Smooth muscle cell (in vitro differentiated cells): ENCODE results near the gene CAPN10. TPM values are rescaled to one million over a fixed set of nuclear protein-coding genes. Genes with fewer than 3 reads are reported as not detected.

ENCODE experiments used
- DNase-seq: peaks from one replicate; lab custom pipeline; 2025; ENCODE audit not compliant: unreplicated experiment; lab: John Stamatoyannopoulos, UW
- H2AFZ ChIP-seq: fragments of 200-600 bp; sonication (generic); 2 replicates; pipeline ENCODE4 v1.6.0; 2016; ENCODE audit warnings: antibody characterized with exemption, low read depth, mild to moderate bottlenecking
- H3F3A ChIP-seq: fragments of 200-600 bp; sonication (generic); 2 replicates; pipeline ENCODE4 v1.6.0; 2017; ENCODE audit warnings: antibody characterized with exemption, low read depth
- H3K27ac ChIP-seq: fragments of 200-600 bp; sonication (generic); 2 replicates; pipeline ENCODE4 v1.5.1; 2016; ENCODE audit warnings: low read depth, mild to moderate bottlenecking
- H3K27me3 ChIP-seq: fragments of 200-600 bp; sonication (generic); 2 replicates; pipeline ENCODE4 v1.6.1; 2016; ENCODE audit warnings: low read depth, mild to moderate bottlenecking
- H3K36me3 ChIP-seq: fragments of 200-600 bp; sonication (generic); 2 replicates; pipeline ENCODE4 v1.5.1; 2016; ENCODE audit warnings: low read depth
- H3K4me1 ChIP-seq: fragments of 200-600 bp; sonication (generic); 2 replicates; pipeline ENCODE4 v1.5.1; 2016; ENCODE audit warnings: low read depth
- H3K4me2 ChIP-seq: fragments of 200-600 bp; sonication (generic); 2 replicates; pipeline ENCODE4 v1.6.0; 2016; ENCODE audit warnings: mild to moderate bottlenecking
- H3K4me3 ChIP-seq: fragments of 200-600 bp; sonication (generic); 2 replicates; pipeline ENCODE4 v1.5.1; 2016; ENCODE audit warnings: mild to moderate bottlenecking
- H3K79me2 ChIP-seq: fragments of 200-600 bp; sonication (generic); 2 replicates; pipeline ENCODE4 v1.6.0; 2016; ENCODE audit warnings: low read depth, mild to moderate bottlenecking
- H3K9ac ChIP-seq: fragments of 200-600 bp; sonication (generic); 2 replicates; pipeline ENCODE4 v1.6.0; 2016; ENCODE audit warnings: low read depth
- H3K9me3 ChIP-seq: fragments of 200-600 bp; sonication (generic); replicated peaks from 2 replicates; pipeline ENCODE4 v1.5.1; 2016; ENCODE audit warnings: low read depth
- H4K20me1 ChIP-seq: fragments of 200-600 bp; sonication (generic); 2 replicates; pipeline ENCODE4 v1.6.0; 2016; ENCODE audit warnings: low read depth
- CTCF ChIP-seq: fragments of 200-600 bp; sonication (generic); IDR thresholded peaks from 2 replicates; pipeline ENCODE4 v1.5.1; 2017; ENCODE audit warnings: borderline replicate concordance, mild to moderate bottlenecking, antibody characterized with exemption; ENCODE audit not compliant: insufficient read depth, poor library complexity, severe bottlenecking
- WGBS: methylation state at CpG from one replicate; pipeline ENCODE4 v1.1.7; 2016; ENCODE audit warnings: low lambda C conversion rate; 5-methylcytosine and 5-hydroxymethylcytosine counted together
- polyA plus RNA-seq: library from polyadenylated mRNA; unstranded; fragments of >200 nt; fragmentation: Nextera tagmentation; extraction: Ambion mirVana; gene quantifications from 2 replicates; pipeline ENCODE4 v1.2.1, GENCODE V29; 2016
- total RNA-seq: library from RNA; depleted of rRNA; stranded (reverse); fragments of >200 nt; gene quantifications from 2 replicates; pipeline ENCODE4 v1.2.3, GENCODE V29; 2014

The CAPN10 gene
- total and polyA plus RNA-seq, 2 experiments from 2014 or later: 6.6 to 17.0 TPM

GRCh38 chr2:240646176-240646899 is 59.8 kb downstream of the CAPN10 start:
- WGBS: 92% methylated on average over 36 of the region's 36 CpGs

GRCh38 chr2:240646900-240647502 is 60.5 kb downstream of the CAPN10 start:
- H2AFZ ChIP-seq: no peak overlapping the region
- H3K9me3 ChIP-seq: no peaks in the 10 kb centered on the region
- H3K36me3 ChIP-seq: no peaks in the 10 kb centered on the region
- no peaks in the 10 kb centered on the region for H3K79me2 ChIP-seq
- H3K27me3 ChIP-seq: peaks cover 27% of the 10 kb centered on the region
- no peak overlapping the region for H3K27ac ChIP-seq
- no peak overlapping the region for H3K4me3 ChIP-seq
- H3F3A ChIP-seq: no peaks in the 10 kb centered on the region
- H4K20me1 ChIP-seq: no peaks in the 10 kb centered on the region
- H3K4me2 ChIP-seq: no peak overlapping the region
- WGBS: 92% methylated on average over 30 of the region's 30 CpGs
- DNase-seq: no peak
- H3K9ac ChIP-seq: no peak overlapping the region
- TF ChIP-seq CTCF: no peak
- peaks cover 6% of the 10 kb centered on the region for H3K4me1 ChIP-seq

More at GRCh38 chr2:240646176-240646899, 59.8 kb downstream of the CAPN10 start:
- DNase-seq: no peak
- H3K79me2 ChIP-seq: no peaks in the 10 kb centered on the region
- H2AFZ ChIP-seq: no peak overlapping the region
- no peaks in the 10 kb centered on the region for H3K9me3 ChIP-seq
- H3K4me3 ChIP-seq: no peak overlapping the region
- H3K27ac ChIP-seq: no peak overlapping the region
- H3K27me3 ChIP-seq: peaks cover 24% of the 10 kb centered on the region
- no peaks in the 10 kb centered on the region for H4K20me1 ChIP-seq
- peaks cover 6% of the 10 kb centered on the region for H3K4me1 ChIP-seq
- H3K36me3 ChIP-seq: no peaks in the 10 kb centered on the region
- no peak for TF ChIP-seq CTCF
- H3F3A ChIP-seq: no peaks in the 10 kb centered on the region
- H3K4me2 ChIP-seq: no peak overlapping the region
- H3K9ac ChIP-seq: no peak overlapping the region

- no peak for TF ChIP-seq CTCF
- 90% methylated on average over 22 of the region's 22 CpGs for WGBS
- H3K4me2 ChIP-seq: no peak overlapping the region
Measured at GRCh38 chr2:240647503-240648154, 61.1 kb downstream of the CAPN10 start.

More at GRCh38 chr2:240647503-240648154, 61.1 kb downstream of the CAPN10 start:
- no peak overlapping the region for H3K4me3 ChIP-seq
- H3K4me1 ChIP-seq: peaks cover 6% of the 10 kb centered on the region
- no peak overlapping the region for H3K27ac ChIP-seq
- H3K9me3 ChIP-seq: no peaks in the 10 kb centered on the region
- peaks cover 30% of the 10 kb centered on the region for H3K27me3 ChIP-seq
- H3F3A ChIP-seq: no peaks in the 10 kb centered on the region
- no peaks in the 10 kb centered on the region for H3K79me2 ChIP-seq
- H2AFZ ChIP-seq: no peak overlapping the region
- no peak for DNase-seq
- H4K20me1 ChIP-seq: no peaks in the 10 kb centered on the region
- H3K36me3 ChIP-seq: no peaks in the 10 kb centered on the region
- no peak overlapping the region for H3K9ac ChIP-seq
